Erythroblast (primary cell): ENCODE data around the gene PRR12.

Source experiments
- GATA1 ChIP-seq: IDR thresholded peaks from 2 replicates; pipeline ENCODE4 v1.6.1; 2011; ENCODE audit warnings: low read depth, mild to moderate bottlenecking, control low read depth, low read length, moderate library complexity
- POLR2A ChIP-seq: IDR thresholded peaks from 2 replicates; pipeline ENCODE4 v1.6.1; 2011; ENCODE audit warnings: mild to moderate bottlenecking, low read length

- TF ChIP-seq POLR2A (no peak), GATA1 (no peak)
These were observed 81.3 kb downstream of the PRR12 start for GRCh38 chr19:49672131-49672919.
